ENCODE data around the gene RHBDD1.
A peak's percentile ranks its signal among the peaks of the same experiment; 100 is the strongest.
"Not testable (repeated sequence)": the region's sequence is repeated elsewhere in the genome, so short reads cannot be mapped to it uniquely, and the experiment has no call there.

RHBDD1 gene

DNA sequence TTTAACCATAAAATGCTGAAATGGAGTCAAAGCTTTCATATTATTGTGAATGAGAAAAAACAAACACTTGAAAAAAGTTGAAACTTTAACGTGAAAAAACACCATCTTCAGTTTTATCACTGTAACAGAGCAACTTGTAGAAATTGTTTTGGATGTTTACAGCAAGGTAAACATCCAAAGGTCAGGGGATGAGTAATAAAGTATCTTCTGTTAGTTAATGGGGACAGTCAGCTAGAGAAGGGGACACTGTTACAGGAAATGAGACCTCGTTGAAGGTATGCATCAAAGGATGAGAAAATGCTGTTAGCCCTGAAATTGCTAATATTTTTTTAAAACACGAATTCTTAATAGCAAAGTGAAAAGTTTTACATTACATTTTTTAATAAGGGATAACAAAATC is 2.9 kb downstream of the RHBDD1 start:
- Histone ChIP-seq H3F3A (ENCODE audit: insufficient read depth, low read length) (0 out of 2 replicates have a peak, but pooled peaks cover 10% of the 10 kb centered on the region), H3K27ac (ENCODE audit: low read depth, low read length, poor library complexity, severe bottlenecking) (peak overlapping the region; percentile 97), H3K9ac (ENCODE audit: low read length) (peak overlapping the region; percentile 93), H3K4me2 (ENCODE audit: low read length) (peak overlapping the region; percentile 95), H2AFZ (ENCODE audit: low read length) (no peak overlapping the region), H3K36me3 (ENCODE audit: insufficient read depth, low read length) (peaks cover 19% of the 10 kb centered on the region), H3K79me2 (ENCODE audit: insufficient read depth, low read length) (peaks cover 17% of the 10 kb centered on the region; the same call in 1 of the 2 replicates), H3K9me3 (ENCODE audit: low read length) (no peaks in the 10 kb centered on the region), H3K27me3 (ENCODE audit: insufficient read depth, low read length) (no peaks in the 10 kb centered on the region), H3K4me1 (ENCODE audit: insufficient read depth, low read length, severe bottlenecking) (peaks cover 64% of the 10 kb centered on the region), H4K20me1 (ENCODE audit: insufficient read depth, low read length) (no peaks in the 10 kb centered on the region), H3K9me2 (ENCODE audit: low read depth, low read length) (no peaks in the 10 kb centered on the region), H3K4me3 (ENCODE audit: low read depth, low read length, poor library complexity, severe bottlenecking) (peak overlapping the region; percentile 74)
- TF ChIP-seq, protein P1, sequence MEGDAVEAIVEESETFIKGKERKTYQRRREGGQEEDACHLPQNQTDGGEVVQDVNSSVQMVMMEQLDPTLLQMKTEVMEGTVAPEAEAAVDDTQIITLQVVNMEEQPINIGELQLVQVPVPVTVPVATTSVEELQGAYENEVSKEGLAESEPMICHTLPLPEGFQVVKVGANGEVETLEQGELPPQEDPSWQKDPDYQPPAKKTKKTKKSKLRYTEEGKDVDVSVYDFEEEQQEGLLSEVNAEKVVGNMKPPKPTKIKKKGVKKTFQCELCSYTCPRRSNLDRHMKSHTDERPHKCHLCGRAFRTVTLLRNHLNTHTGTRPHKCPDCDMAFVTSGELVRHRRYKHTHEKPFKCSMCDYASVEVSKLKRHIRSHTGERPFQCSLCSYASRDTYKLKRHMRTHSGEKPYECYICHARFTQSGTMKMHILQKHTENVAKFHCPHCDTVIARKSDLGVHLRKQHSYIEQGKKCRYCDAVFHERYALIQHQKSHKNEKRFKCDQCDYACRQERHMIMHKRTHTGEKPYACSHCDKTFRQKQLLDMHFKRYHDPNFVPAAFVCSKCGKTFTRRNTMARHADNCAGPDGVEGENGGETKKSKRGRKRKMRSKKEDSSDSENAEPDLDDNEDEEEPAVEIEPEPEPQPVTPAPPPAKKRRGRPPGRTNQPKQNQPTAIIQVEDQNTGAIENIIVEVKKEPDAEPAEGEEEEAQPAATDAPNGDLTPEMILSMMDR (IDR thresholded peaks at IDR 0.05; ENCODE audit: low read length), result no peak
- no peak for TF ChIP-seq EZH2 (IDR thresholded peaks at IDR 0.05; ENCODE audit: borderline replicate concordance, low read length)

DNA sequence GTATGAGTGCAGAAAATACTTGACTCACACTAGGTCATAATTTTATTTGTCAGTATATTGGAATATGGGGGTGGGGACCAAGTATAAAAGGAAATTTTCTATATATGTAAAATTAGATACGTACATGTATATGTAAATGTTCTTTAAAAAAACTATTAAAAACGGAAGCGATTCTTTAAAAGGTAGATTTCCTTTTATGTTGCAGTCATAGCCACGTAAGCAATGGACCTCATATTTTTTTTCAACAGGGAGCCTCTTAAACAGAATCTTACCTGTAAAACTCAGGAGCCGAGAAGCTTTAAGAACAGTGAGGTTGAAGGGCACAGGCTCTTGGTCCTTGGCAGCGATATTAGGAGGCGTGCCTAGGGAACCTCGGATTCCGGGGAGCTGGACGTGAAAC is 3.3 kb downstream of the RHBDD1 start:
- Histone ChIP-seq H3K27me3 (ENCODE audit: insufficient read depth, low read length) (no peaks in the 10 kb centered on the region), H2AFZ (ENCODE audit: low read length) (peak overlapping the region; percentile 25; the same call in 1 of the 2 replicates), H3K4me2 (ENCODE audit: low read length) (peak overlapping the region; percentile 95), H3K4me3 (ENCODE audit: low read depth, low read length, poor library complexity, severe bottlenecking) (peak overlapping the region; percentile 74), H3K9ac (ENCODE audit: low read length) (peak overlapping the region; percentile 93), H3K9me3 (ENCODE audit: low read length) (no peaks in the 10 kb centered on the region), H3K4me1 (ENCODE audit: insufficient read depth, low read length, severe bottlenecking) (peaks cover 64% of the 10 kb centered on the region), H3K27ac (ENCODE audit: low read depth, low read length, poor library complexity, severe bottlenecking) (peak overlapping the region; percentile 97), H3K36me3 (ENCODE audit: insufficient read depth, low read length) (peaks cover 19% of the 10 kb centered on the region), H3K79me2 (ENCODE audit: insufficient read depth, low read length) (peaks cover 17% of the 10 kb centered on the region; the same call in 1 of the 2 replicates), H3F3A (ENCODE audit: insufficient read depth, low read length) (0 out of 2 replicates have a peak, but pooled peaks cover 6% of the 10 kb centered on the region), H4K20me1 (ENCODE audit: insufficient read depth, low read length) (no peaks in the 10 kb centered on the region), H3K9me2 (ENCODE audit: low read depth, low read length) (no peaks in the 10 kb centered on the region)
- TF ChIP-seq, protein P1 (IDR thresholded peaks at IDR 0.05; ENCODE audit: low read length), result no peak

DNA sequence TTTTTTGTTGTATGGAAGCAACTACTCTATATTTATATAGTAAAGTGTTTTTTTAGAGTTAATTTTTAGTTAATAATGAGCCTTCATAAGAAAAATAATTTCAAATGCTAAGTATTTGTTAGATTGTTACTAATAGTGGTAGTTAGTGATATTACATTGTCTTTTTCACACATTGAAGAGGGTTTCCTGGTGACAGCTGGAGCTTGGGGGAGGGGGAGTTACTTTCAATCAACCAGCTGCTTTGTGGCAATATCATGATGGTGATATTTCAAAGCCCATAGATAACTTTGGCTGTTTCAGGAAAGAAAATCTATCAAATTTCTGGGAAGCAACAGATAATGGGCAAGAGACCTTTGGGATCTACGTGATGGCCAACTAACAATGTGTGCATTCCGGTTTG is 4.1 kb downstream of the RHBDD1 start:
- Histone ChIP-seq H3F3A (ENCODE audit: insufficient read depth, low read length) (0 out of 2 replicates have a peak, but pooled peaks cover 3% of the 10 kb centered on the region), H3K4me3 (ENCODE audit: low read depth, low read length, poor library complexity, severe bottlenecking) (peak overlapping the region; percentile 74), H3K79me2 (ENCODE audit: insufficient read depth, low read length) (peaks cover 17% of the 10 kb centered on the region; the same call in 1 of the 2 replicates), H2AFZ (ENCODE audit: low read length) (no peak overlapping the region), H3K4me2 (ENCODE audit: low read length) (peak overlapping the region; percentile 95), H3K27me3 (ENCODE audit: insufficient read depth, low read length) (no peaks in the 10 kb centered on the region), H3K36me3 (ENCODE audit: insufficient read depth, low read length) (peaks cover 19% of the 10 kb centered on the region), H4K20me1 (ENCODE audit: insufficient read depth, low read length) (no peaks in the 10 kb centered on the region), H3K27ac (ENCODE audit: low read depth, low read length, poor library complexity, severe bottlenecking) (peak overlapping the region; percentile 97), H3K4me1 (ENCODE audit: insufficient read depth, low read length, severe bottlenecking) (peaks cover 64% of the 10 kb centered on the region), H3K9me2 (ENCODE audit: low read depth, low read length) (no peaks in the 10 kb centered on the region), H3K9me3 (ENCODE audit: low read length) (no peaks in the 10 kb centered on the region), H3K9ac (ENCODE audit: low read length) (peak overlapping the region; percentile 93)
- no peak for TF ChIP-seq EZH2 (IDR thresholded peaks at IDR 0.05; ENCODE audit: borderline replicate concordance, low read length)
- TF ChIP-seq, protein P1 (IDR thresholded peaks at IDR 0.05; ENCODE audit: low read length), result no peak

DNA sequence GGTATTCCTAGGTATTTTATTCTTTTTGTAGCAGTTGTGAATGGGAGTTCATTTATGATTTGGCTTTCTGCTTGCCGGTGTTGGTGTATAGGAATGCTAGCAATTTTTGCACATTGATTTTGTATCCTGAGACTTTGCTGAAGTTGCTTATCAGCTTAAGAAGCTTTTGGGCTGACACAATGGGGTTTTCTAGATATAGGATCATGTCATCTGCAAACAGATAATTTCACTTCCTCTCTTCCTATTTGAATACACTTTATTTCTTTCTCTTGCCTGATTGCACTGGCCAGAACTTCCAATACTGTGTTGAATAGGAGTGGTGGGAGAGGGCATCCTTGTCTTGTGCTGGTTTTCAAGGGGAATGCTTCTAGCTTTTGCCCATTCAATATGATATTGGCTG is 7.1 kb downstream of the RHBDD1 start:
- not testable (repeated sequence) for H3K9me3 ChIP-seq (ENCODE audit: low read length); H4K20me1 ChIP-seq (ENCODE audit: insufficient read depth, low read length); H3F3A ChIP-seq (ENCODE audit: insufficient read depth, low read length); H2AFZ ChIP-seq (ENCODE audit: low read length); H3K27me3 ChIP-seq (ENCODE audit: insufficient read depth, low read length); H3K4me3 ChIP-seq (ENCODE audit: low read depth, low read length, poor library complexity, severe bottlenecking); H3K9me2 ChIP-seq (ENCODE audit: low read depth, low read length); H3K9ac ChIP-seq (ENCODE audit: low read length); H3K4me2 ChIP-seq (ENCODE audit: low read length); H3K27ac ChIP-seq (ENCODE audit: low read depth, low read length, poor library complexity, severe bottlenecking)
- H3K4me1 ChIP-seq (ENCODE audit: insufficient read depth, low read length, severe bottlenecking), result peaks cover 68% of the 10 kb centered on the region
- peaks cover 17% of the 10 kb centered on the region; the same call in 1 of the 2 replicates for H3K79me2 ChIP-seq (ENCODE audit: insufficient read depth, low read length)
- H3K36me3 ChIP-seq (ENCODE audit: insufficient read depth, low read length), result peaks cover 19% of the 10 kb centered on the region
